Iris pigment epithelial cell (primary cell): ENCODE results near the gene OLFML3.
"Not testable (repeated sequence)": the region's sequence is repeated elsewhere in the genome, so short reads cannot be mapped to it uniquely, and the experiment has no call there.

Source experiments
- DNase-seq: peaks from one replicate; pipeline ENCODE4 v3.0.0-alpha.2; 2011; ENCODE audit warnings: low read depth

Gene OLFML3

GRCh38 chr1:113993072-113993471 is 13.8 kb downstream of the OLFML3 start:
- DNase-seq, result no peak

DNA sequence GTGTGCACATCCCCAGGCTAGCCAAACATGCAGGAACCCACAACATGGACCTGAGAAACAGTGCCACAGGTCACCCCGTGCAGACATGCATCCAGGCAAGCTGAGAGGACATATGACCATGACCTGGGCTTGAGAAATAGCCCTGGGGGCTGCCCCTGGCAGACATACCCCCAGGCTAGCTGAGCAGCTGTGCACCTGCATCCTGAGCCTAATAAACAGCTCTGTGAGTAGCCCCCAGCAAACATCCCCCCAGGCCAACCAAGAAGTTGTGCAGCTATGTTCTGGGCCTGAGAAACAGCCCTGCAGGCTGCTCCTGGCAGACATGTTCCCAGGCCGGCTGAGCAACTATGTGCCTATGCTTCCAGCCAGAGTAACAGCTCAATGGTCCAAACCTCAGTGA is 14.5 kb downstream of the OLFML3 start:
- DNase-seq, result no peak

DNA sequence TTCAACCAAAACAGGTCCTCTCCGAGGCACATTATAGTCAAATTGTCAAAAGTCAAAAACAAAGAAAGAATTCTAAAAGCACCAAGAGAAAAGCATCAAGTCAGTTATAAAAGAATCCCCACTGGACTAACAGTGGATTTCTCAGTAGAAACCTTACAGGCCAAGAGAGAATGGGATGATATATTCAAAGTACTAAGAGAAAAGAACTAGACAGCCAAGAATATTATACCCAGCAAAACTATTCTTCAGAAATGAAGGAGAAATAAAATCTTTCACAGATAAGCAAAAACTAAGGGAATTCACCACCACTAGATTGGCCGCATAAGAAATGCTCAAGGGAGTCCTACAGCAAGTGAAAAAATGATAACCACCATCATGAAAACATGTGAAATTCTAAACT is 16.1 kb downstream of the OLFML3 start:
- DNase-seq, result no peak

DNA sequence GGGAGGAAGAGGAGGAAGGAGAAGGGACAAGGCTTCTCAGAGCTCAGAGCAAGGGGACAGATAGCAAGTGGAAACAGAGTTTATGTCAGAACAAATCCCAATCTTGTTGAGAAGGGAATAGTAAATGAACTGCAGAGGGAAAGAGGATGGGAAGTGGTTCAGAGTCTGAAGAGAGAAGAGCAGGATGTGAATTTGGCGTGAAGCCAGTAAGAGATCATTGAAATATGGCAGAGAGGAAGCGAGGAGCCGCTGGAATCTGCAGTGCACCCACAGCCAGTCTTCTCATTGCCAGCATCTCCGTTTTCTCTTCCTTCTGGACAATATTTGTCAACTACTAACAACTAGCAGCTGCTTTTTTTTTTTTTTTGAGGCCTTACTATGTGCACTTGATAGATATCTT is 19.1 kb downstream of the OLFML3 start:
- peak; percentile 46 for DNase-seq

DNA sequence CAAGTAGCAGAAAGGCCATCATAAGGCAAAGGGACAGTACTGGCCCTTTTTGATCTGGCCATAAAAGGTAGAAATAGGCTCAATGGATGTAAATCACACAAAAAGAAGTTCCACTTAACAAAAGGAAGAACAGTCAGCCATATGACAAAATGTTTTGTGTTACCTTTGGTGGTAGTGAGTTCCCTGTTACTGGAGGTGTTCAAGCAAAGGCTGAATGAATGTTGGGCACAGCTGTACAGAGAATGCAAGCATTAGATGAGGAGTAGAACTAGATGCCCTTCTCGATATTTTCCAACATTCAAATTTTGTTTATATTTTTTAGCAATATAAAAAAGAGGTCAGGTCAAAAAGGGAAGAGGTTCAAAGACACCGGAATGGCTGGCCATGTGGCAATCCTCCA is 20.0 kb downstream of the OLFML3 start:
- DNase-seq, result no peak

DNA sequence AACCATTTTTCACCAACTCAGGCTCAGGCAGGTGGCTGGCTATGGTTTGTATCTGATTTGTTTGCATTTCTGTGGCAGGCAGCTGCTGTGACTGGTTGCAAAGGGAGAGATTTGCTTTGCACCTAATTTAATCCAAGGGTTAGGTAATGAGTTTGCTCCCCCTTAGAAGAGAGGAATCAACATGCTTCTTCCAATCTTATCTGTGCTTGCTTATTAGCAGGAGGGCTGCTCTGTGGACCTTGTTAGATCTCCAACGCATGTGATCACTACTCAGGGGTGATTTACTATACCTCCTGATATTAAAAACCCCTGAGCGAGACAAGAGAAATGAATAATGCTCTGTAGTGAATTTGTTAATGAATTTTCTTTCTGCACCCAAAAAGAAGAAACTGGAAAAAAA is 20.5 kb downstream of the OLFML3 start:
- no peak for DNase-seq

GRCh38 chr1:114000406-114000805 is 21.1 kb downstream of the OLFML3 start:
- no peak for DNase-seq

- peak; percentile 64 for DNase-seq
Measured at GRCh38 chr1:114002492-114003239, 23.4 kb downstream of the OLFML3 start.

GRCh38 chr1:114003431-114003830 is 24.2 kb downstream of the OLFML3 start:
- DNase-seq, result no peak

- not testable (repeated sequence) for DNase-seq
Measured at GRCh38 chr1:114006825-114007224, 27.6 kb downstream of the OLFML3 start.

DNA sequence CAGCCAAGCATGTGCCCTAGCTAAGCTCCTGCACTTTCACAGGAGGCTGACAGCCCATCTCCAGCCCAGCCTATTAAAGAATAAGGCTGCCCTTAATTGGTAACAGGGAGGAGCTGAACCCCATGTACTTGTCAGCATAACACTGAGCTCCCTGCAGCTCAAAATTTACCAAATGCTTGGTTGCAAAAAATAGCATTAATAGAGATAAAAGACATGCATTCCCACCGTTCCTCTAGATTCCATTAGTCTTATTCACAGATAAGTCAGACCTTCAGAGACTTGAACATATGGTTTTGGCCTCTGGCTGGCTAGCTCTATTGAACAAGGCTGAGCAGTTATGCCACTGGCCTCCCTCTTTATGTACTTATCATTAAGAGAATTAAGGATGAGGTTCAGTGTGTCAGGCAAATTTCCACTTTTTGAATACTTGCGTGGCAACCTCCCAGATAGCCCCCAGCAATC is 29.2 kb downstream of the OLFML3 start:
- peak; percentile 62 for DNase-seq

DNA sequence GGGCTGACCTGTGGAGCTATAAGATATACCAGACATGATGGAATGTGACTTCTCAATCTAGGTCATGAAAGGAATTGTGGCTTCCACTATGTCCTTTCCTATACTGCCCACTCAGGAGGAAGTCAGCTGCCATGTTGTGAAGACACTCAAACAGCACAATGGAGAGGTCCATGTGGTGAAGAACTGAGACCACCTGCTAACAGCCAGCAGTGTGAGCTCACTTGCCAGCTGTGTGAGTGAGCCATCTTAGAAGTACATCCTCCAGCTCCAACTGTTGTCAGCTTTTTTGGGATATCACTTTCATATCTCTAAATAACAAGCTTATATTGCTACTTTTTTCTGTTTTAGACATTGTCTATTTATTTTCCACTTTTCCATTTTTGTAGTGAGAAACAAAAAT is 29.7 kb downstream of the OLFML3 start:
- no peak for DNase-seq

DNA sequence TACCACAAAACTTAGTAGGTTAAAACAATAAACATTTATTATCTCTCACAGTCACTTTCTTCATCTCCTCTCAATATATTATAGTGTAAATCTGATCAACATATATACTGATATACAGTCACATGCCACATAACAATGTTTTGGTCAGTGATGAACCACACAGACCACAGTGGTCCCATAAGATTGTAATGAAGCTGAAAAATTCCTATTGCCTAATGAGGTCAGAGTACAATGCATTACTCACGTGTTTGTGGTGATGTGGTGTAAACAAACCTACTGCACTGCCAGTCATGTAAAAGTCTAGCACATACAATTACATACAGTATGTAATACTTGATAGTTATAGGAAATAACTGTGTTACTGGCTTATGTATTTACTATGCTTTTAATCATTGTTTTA is 30.1 kb downstream of the OLFML3 start:
- DNase-seq, result peak; percentile 77

DNA sequence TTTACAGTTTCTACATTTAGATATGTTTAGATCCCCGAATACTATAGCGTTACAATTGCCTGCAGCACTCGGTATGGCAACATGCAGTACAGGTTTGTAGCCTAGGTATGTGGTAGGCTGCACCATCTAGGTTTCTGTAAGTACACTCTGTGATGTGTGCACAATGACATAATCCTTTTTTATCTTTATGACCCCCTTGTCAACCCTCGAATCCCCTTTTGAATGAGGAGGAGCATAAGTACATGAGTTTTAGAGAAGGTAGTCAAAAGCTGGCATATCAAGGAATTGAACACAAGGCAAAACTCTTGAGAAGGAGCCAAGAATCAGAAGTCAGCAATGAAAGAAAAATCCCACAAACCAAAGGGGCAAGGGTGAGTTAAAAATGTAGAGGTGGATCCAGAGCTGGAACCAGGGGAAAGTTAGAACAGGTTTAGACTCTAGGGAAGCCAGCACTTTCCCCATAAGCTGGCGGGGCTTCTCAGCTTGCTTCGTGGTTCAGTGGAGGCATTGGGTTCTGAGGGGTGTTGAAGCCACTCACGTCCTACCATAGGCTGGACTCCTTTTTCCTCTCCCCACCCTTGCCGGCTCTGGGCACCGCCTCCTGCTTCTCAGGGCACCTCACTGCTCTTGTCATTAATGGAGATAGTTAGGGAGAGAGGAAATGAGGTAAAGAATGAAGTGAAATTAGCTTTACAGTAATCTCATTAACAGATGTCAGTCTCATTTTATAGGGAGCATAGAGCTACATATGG is 31.3 kb downstream of the OLFML3 start:
- DNase-seq, result no peak

GRCh38 chr1:114011796-114012195 is 32.5 kb downstream of the OLFML3 start:
- no peak for DNase-seq

GRCh38 chr1:114015075-114015474 is 35.8 kb downstream of the OLFML3 start:
- DNase-seq, result peak; percentile 5

DNA sequence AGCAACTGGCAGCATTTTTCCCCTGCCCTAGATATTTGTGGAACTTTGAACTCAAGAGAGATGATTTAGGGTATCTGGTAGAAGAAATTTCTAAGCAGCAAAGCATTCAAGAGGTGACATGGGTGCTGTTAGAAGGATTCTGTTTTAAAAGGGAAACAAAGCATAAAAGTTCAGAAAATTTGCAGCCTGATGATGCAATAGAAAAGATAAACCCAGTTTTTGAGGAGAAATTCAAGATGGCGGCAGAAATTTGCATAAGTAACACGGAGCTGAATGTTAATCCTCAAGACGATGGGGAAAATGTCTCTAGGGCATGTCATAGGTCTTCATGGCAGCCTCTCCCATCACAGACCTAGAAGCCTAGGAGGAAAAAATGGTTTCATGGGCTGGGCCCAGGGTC is 40.5 kb downstream of the OLFML3 start:
- DNase-seq, result not testable (repeated sequence)

DNA sequence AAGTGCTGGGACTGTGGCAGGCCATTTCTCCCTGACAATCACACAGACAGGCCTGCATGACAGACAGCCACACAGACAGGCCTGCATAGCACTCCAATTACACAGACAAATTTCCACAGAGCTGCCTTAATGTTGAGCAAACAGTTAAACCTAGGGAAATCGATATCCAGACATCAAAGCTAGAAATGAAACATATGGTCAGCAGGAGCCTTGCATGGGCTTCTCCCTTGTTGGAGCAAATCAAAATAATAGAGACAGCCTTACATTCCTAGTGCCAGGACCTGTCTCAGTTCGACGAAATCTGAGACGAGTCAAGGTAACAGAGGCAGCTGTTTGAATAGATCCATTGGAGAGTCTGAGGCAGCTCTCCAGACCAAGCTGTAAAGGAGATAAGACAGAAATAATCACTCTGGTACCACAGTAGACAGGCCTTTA is 42.4 kb downstream of the OLFML3 start:
- peak; percentile 7 for DNase-seq

DNA sequence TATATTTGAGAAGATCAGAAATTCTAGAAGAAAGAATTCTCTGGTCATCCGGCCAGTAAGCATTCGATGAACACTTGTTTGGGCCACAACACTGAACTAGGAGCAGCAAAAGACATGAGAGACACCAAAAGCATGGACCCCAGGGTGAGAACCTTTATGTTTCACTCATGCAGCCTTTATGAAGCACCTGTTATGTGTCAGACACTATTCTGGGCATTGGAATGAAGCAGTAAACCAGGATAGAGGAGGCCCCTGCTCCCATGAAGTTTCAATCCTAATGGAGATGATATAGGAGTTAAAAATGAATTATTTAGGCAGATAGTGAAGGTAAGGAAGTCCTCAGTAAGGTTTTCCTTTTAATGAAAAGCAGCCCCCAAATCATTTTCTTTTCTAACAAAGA is 43.6 kb downstream of the OLFML3 start:
- no peak for DNase-seq

DNA sequence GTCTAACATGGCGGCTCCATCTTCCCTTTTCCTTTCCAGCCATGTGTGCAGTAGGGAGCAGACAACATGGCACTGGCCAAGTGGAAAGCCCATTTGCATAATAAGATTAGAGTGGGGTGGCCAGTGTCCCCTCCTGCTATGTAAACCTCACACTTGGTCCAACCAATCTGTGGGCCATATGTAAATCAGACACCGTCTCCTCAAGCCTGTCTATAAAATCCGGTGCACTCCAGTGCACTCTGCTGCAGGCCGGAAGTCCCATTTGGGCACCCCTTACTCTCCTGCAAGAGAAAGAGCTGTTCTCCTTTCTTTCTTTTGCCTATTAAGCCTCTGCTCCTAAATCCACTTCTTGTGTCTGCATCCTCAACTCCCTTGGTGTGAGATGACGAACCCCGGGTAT is 44.1 kb downstream of the OLFML3 start:
- DNase-seq, result no peak

- DNase-seq, result peak; percentile 61
Measured at GRCh38 chr1:114024049-114024448, 44.8 kb downstream of the OLFML3 start.

GRCh38 chr1:114025609-114026401 is 46.5 kb downstream of the OLFML3 start:
- peak; percentile 63 for DNase-seq

DNA sequence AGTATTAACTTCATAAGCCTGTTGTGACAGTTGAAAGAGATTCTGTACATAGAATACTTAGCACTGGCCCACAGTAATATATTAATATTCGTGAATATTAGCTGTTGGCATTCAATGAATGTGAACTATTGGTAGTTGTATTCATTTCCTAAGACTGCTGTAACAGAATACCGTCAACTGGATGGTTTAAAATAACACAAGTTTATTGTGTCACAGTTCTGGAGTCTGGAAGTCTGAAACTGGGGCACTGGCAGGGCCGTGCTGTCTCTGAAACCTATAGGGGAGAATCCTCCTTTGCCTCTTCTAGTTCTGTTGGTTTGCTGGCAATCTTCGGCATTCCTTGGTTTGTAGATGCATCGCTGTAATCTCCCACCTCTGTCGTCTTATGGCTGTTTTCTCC is 47.5 kb downstream of the OLFML3 start:
- DNase-seq, result peak; percentile 72
